Gastroesophageal sphincter (tissue), 4 donors: ENCODE results near the gene ADD2. TPM values are rescaled to one million over a fixed set of nuclear protein-coding genes. Genes with fewer than 3 reads are reported as not detected.
A peak's percentile ranks its signal among the peaks of the same experiment; 100 is the strongest.

Experiments used
- ATAC-seq: fragments of 150-250 bp; one replicate; pipeline ENCODE4 v1.9.1; 2016; ENCODE audit warnings: mild to moderate bottlenecking, moderate library complexity
- H3K27ac ChIP-seq, 4 donors: fragments of 200-600 bp; sonication (generic) in 3 of 4; 1 replicate in 3 of 4; 2 replicates in 1 of 4; pipeline ENCODE4 v1.5.1; 2016 to 2019
- H3K27me3 ChIP-seq: fragments of 200-600 bp; sonication (generic); one replicate; pipeline ENCODE4 v1.5.1; 2019
- H3K36me3 ChIP-seq, 2 donors: fragments of 200-600 bp; sonication (generic); one replicate each; pipeline ENCODE4 v1.5.1; 2019; ENCODE audit warnings: control low read depth in 1 of 2
- H3K4me1 ChIP-seq, 3 donors: fragments of 200-600 bp; sonication (generic); 1 replicate in 2 of 3; 2 replicates in 1 of 3; pipeline ENCODE4 v1.5.1; 2016 to 2019; ENCODE audit warnings: control low read depth in 2 of 3
- H3K4me3 ChIP-seq, 2 donors: fragments of 200-600 bp; sonication (generic); one replicate each; pipeline ENCODE4 v1.5.1; 2019; ENCODE audit warnings: mild to moderate bottlenecking in 1 of 2, moderate library complexity in 1 of 2
- H3K9me3 ChIP-seq, 3 donors: fragments of 200-600 bp; sonication (generic); one replicate each; pipeline ENCODE4 v1.5.1; 2017 to 2019; ENCODE audit warnings: control low read depth in 2 of 3
- EP300 ChIP-seq: sonication (generic); formaldehyde crosslinking; IDR thresholded peaks from one replicate; pipeline ENCODE4 v1.6.1; 2017; ENCODE audit warnings: antibody characterized with exemption, mild to moderate bottlenecking
- POLR2A ChIP-seq, 2 donors: fragments of 450-650 bp; IDR thresholded peaks; one replicate each; pipeline ENCODE4 v1.6.1; 2017; ENCODE audit warnings: antibody characterized with exemption in 2 of 2, mild to moderate bottlenecking in 2 of 2, moderate library complexity in 1 of 2
- POLR2AphosphoS5 ChIP-seq: sonication (generic); formaldehyde crosslinking; IDR thresholded peaks from one replicate; pipeline ENCODE4 v1.6.1; 2017; ENCODE audit warnings: antibody characterized with exemption
- WGBS, 2 donors: methylation state at CpG; one replicate each; pipeline ENCODE4 v1.1.5; 2018; ENCODE audit warnings: low coverage in 1 of 2; 5-methylcytosine and 5-hydroxymethylcytosine counted together
- total RNA-seq, 4 donors: library from RNA; depleted of rRNA; stranded (reverse); fragments of >200 nt; gene quantifications; one replicate each; pipeline ENCODE4 v1.1.0, GENCODE V29; 2016
- TF ChIP-seq, protein P1 (sequence below), 4 experiments: fragments of 200-600 bp in 2 of 4; fragments of 450-650 bp in 2 of 4; sonication (generic) in 1 of 4; IDR thresholded peaks; one replicate each; pipeline ENCODE4 v1.5.1; 2017 to 2019; ENCODE audit warnings: antibody characterized with exemption in 4 of 4, mild to moderate bottlenecking in 2 of 4, moderate library complexity in 2 of 4

Gene ADD2, protein sequence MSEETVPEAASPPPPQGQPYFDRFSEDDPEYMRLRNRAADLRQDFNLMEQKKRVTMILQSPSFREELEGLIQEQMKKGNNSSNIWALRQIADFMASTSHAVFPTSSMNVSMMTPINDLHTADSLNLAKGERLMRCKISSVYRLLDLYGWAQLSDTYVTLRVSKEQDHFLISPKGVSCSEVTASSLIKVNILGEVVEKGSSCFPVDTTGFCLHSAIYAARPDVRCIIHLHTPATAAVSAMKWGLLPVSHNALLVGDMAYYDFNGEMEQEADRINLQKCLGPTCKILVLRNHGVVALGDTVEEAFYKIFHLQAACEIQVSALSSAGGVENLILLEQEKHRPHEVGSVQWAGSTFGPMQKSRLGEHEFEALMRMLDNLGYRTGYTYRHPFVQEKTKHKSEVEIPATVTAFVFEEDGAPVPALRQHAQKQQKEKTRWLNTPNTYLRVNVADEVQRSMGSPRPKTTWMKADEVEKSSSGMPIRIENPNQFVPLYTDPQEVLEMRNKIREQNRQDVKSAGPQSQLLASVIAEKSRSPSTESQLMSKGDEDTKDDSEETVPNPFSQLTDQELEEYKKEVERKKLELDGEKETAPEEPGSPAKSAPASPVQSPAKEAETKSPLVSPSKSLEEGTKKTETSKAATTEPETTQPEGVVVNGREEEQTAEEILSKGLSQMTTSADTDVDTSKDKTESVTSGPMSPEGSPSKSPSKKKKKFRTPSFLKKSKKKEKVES
- total RNA-seq, result 1 to 10 TPM; 2.4 to 7.8 (median 3.6) TPM

DNA sequence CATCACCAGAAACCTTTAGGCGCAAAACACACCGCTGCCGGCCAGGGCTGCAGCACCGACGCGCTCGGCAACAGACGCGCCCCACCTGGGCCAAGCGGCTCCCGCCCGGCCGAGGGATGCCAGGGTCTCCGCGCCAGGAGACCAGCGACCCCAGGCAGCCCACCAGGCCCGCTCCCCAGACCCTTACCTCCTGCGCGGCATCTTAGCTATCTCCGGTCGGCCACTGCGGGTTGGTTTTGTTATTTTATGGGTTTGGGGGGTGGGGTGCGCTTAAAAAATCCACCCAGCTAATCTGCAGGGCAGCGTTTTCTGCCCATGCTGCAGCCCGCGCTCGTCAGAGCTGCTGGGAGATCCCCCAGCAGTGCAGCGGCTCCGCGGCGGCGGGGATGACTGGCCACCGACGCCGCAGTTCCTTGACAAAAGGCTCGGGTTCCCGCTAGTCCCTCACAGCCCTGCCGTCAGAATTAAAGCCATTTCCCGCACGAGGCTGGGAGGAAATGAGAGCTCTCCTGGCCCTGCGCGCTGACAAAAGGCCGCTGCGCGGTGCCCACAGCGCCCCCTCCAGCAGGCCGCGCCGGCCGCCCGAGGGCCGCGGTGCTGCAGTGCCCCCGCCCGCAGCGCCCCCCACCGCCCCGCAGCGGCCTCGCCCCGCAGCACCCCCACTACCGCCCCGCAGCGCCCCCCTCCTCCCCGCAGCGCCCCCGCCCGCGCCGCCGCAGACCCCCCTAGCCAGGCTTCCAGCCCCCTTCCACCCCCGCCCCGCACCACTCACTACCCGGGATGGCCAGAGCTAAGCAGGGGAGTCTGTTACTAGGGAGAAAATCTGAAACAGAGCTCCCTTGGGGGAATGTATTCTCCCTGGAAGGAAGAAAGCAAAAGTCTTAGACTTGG lies at the start of gene ADD2:
ADD2 (minus strand) TSS at position 502 of the 891 bp plus-strand sequence. CDS start 61,792 bp downstream, outside the sequence.
- H3K9me3 ChIP-seq, result no peaks in the 10 kb centered on the region
- H3K4me1 ChIP-seq, result peaks cover 0 to 18% (median 11%) of the 10 kb centered on the region in 3 donors
- no peaks in the 10 kb centered on the region for H3K36me3 ChIP-seq
- H3K27me3 ChIP-seq, result peaks cover 89% of the 10 kb centered on the region
- ATAC-seq, result peak; percentile 62
- peak within 1 kb of the TSS; percentile 8 to 51 for H3K4me3 ChIP-seq
- no CpG with 5 or more reads among the region's 74 CpGs for WGBS, 2 donors
- no peak for TF ChIP-seq POLR2AphosphoS5
- TF ChIP-seq POLR2A (IDR thresholded peaks at IDR 0.05), result no peak
- TF ChIP-seq, protein P1, sequence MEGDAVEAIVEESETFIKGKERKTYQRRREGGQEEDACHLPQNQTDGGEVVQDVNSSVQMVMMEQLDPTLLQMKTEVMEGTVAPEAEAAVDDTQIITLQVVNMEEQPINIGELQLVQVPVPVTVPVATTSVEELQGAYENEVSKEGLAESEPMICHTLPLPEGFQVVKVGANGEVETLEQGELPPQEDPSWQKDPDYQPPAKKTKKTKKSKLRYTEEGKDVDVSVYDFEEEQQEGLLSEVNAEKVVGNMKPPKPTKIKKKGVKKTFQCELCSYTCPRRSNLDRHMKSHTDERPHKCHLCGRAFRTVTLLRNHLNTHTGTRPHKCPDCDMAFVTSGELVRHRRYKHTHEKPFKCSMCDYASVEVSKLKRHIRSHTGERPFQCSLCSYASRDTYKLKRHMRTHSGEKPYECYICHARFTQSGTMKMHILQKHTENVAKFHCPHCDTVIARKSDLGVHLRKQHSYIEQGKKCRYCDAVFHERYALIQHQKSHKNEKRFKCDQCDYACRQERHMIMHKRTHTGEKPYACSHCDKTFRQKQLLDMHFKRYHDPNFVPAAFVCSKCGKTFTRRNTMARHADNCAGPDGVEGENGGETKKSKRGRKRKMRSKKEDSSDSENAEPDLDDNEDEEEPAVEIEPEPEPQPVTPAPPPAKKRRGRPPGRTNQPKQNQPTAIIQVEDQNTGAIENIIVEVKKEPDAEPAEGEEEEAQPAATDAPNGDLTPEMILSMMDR (IDR thresholded peaks at IDR 0.05), result peak in 2 of 4 experiments; percentile 4 to 38
- TF ChIP-seq EP300, result no peak
- H3K27ac ChIP-seq, result peak within 1 kb of the TSS in 2 of 4 donors; percentile 10 to 60

DNA sequence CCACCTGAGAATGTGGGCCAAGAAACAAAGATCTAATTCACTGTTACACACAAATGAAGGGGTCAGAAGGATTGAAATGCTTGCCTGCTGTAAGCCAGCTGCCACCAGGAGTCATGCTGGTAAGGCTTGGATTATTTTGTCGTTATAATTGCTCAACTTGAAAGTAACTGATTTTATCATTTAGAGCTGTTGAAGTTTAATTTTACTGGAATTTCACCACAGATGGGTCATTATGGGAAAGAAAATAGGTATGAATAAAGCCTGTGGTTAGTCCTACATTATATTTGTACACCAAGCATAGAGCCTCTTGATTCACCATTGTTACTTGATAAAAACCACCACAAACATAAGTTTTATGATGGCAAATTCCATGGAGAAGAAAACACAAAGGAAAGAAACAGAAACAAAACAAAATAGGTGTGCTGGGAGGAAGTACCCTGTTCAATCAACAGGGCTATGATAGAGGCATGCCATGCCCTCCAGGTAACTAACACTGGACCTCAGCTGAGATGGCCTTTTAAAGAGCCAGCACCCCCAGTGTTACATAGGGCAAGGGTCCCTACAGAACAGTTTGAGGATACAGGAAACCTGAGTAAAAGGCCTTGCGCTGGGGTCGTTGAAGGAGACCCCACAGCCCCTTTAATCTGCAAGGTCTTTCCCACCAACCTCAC lies 49.4 kb upstream of the ADD2 start:
- no peak for ATAC-seq
- TF ChIP-seq EP300 (no peak), POLR2AphosphoS5 (no peak), POLR2A (IDR thresholded peaks at IDR 0.05) (no peak)
- TF ChIP-seq, protein P1 (IDR thresholded peaks at IDR 0.05), result no peak
- H3K4me3 ChIP-seq, result no peak overlapping the region

DNA sequence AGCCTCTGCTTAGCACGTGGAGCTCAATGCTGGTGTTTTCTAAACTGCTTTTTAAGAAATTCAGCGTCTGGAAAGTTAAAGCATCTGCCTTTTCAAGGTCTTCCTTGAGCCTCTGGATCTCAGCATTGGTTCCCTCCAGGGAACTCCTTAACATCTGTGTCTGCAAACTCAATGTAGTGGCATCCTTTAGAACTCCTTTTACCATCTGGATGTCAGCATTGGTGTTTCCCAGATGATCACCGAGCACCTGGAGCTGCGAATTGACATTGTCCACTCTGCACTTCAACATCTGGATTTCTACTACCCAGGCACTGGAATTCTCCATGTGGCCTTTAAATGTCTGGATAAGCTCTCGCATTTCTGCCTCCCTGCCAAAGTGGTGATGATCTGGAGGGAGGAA lies 48.7 kb upstream of the ADD2 start:
- H3K27me3 ChIP-seq, result peaks cover 45% of the 10 kb centered on the region
- no peak overlapping the region for H3K4me3 ChIP-seq
- TF ChIP-seq POLR2A (IDR thresholded peaks at IDR 0.05), result no peak
- TF ChIP-seq, protein P1 (IDR thresholded peaks at IDR 0.05), result no peak
- no peak for TF ChIP-seq EP300
- no peak for TF ChIP-seq POLR2AphosphoS5
- ATAC-seq, result no peak
- H3K27ac ChIP-seq, result no peak overlapping the region
- no peaks in the 10 kb centered on the region for H3K4me1 ChIP-seq
- H3K36me3 ChIP-seq, result no peaks in the 10 kb centered on the region
- WGBS, 2 donors, result 67 to 73% methylated on average over 1 to 4 of the region's 5 CpGs
- no peaks in the 10 kb centered on the region for H3K9me3 ChIP-seq

More for the DNA sequence above, 49.4 kb upstream of the ADD2 start:
- Histone ChIP-seq H3K27ac (no peak overlapping the region), H3K4me1 (no peaks in the 10 kb centered on the region), H3K36me3 (no peaks in the 10 kb centered on the region), H3K9me3 (no peaks in the 10 kb centered on the region), H3K27me3 (peaks cover 45% of the 10 kb centered on the region)
- 75 to 100% methylated on average over 3 of the region's 3 CpGs for WGBS, 2 donors
